ENCODE measurements around the gene KANSL1. TPM values are rescaled to one million over a fixed set of nuclear protein-coding genes. Genes with fewer than 3 reads are reported as not detected.
A peak's percentile ranks its signal among the peaks of the same experiment; 100 is the strongest.

Gene KANSL1
- total RNA-seq, 2 experiments from 2014 or later = 99.5 to 105 TPM

DNA sequence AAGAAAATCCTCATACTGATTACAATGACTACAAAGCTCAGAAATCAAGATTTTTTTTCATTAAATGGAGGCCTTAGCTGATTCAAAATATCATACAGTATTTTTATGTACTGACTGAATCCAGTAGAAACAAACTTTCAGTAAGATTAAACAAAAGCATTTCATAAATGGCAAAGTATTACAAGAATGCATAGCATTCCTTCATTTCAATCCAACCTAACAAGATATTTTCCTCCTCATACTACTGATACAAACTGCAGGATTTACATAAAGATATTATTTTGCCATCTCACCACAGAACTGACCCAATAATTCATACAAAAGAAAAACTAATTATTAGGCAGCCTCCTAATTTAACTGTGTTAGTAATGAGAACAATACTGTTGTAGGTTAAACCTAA is 6.2 kb upstream of the KANSL1 start:
- CTCF ChIA-PET = interaction anchor here (1.0 to 2.3 kb wide), 4 partner anchors 11 to 155 kb away, joined by 3 to 29 read pairs (median 5); no protein-coding TSS in a partner anchor
- H3K4me1 Mint-ChIP-seq = peaks cover 45% of the 10 kb centered on the region
- H3K9me3 Mint-ChIP-seq = no peaks in the 10 kb centered on the region
- POLR2A ChIA-PET = no interaction called here
- H3K27ac Mint-ChIP-seq = no peak overlapping the region
- peaks cover 12% of the 10 kb centered on the region for H3K36me3 Mint-ChIP-seq (ENCODE audit: low read depth)
- no peaks in the 10 kb centered on the region for H3K27me3 Mint-ChIP-seq
- no peak for DNase-seq
- no peak overlapping the region for H3K4me3 Mint-ChIP-seq

DNA sequence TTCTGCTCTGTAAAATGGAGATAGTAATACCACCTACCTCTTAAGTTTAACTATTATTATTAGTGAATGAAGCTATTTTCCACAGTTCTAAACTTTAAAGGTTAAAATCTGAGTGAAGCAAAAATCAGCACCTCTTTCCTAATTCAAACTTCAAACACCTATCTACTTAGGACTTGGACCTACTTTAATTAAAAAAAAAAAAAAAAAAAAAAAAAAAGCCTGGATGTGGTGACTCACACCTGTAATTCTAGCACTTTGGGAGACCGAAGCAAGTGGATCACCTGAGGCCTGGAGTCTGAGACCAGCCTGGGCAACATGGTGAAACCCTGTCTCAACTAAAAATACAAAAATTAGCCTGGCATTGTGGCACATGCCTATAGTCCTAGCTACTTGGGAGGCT is 5.0 kb upstream of the KANSL1 start:
- peaks cover 12% of the 10 kb centered on the region for H3K36me3 Mint-ChIP-seq (ENCODE audit: low read depth)
- POLR2A ChIA-PET = no interaction called here
- DNase-seq = no peak
- H3K27me3 Mint-ChIP-seq = no peaks in the 10 kb centered on the region
- peaks cover 47% of the 10 kb centered on the region for H3K4me1 Mint-ChIP-seq
- no peak overlapping the region for H3K27ac Mint-ChIP-seq
- H3K9me3 Mint-ChIP-seq = no peaks in the 10 kb centered on the region
- H3K4me3 Mint-ChIP-seq = no peak overlapping the region
- CTCF ChIA-PET = interaction anchor here (1.5 to 2.3 kb wide), 2 partner anchors 11 to 14 kb away, joined by 4 to 29 read pairs; no protein-coding TSS in a partner anchor

DNA sequence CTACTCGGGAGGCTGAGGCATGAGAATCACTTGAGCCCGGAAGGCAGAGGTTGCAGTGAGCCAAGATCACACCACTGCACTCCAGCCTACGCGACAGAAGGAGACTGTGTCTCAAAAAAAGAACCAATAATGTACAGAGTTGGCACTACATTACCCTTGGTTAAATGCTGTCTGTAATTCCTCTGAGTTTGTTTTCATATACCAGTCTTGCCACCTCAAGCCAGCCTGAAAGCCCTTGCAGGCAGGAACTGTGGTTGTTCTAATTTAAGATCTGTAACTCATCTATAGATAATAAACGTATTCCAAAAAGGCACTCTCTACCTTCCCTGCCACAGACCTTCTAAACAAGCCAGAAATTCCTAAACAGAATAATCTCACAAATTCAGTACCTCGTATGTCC is 4.3 kb upstream of the KANSL1 start:
- DNase-seq = no peak
- H3K36me3 Mint-ChIP-seq (ENCODE audit: low read depth) = peaks cover 13% of the 10 kb centered on the region
- CTCF ChIA-PET = no interaction called here
- H3K9me3 Mint-ChIP-seq = no peaks in the 10 kb centered on the region
- H3K4me3 Mint-ChIP-seq = no peak overlapping the region
- POLR2A ChIA-PET = no interaction called here
- H3K27me3 Mint-ChIP-seq = no peaks in the 10 kb centered on the region
- H3K27ac Mint-ChIP-seq = no peak overlapping the region
- H3K4me1 Mint-ChIP-seq = peaks cover 47% of the 10 kb centered on the region

DNA sequence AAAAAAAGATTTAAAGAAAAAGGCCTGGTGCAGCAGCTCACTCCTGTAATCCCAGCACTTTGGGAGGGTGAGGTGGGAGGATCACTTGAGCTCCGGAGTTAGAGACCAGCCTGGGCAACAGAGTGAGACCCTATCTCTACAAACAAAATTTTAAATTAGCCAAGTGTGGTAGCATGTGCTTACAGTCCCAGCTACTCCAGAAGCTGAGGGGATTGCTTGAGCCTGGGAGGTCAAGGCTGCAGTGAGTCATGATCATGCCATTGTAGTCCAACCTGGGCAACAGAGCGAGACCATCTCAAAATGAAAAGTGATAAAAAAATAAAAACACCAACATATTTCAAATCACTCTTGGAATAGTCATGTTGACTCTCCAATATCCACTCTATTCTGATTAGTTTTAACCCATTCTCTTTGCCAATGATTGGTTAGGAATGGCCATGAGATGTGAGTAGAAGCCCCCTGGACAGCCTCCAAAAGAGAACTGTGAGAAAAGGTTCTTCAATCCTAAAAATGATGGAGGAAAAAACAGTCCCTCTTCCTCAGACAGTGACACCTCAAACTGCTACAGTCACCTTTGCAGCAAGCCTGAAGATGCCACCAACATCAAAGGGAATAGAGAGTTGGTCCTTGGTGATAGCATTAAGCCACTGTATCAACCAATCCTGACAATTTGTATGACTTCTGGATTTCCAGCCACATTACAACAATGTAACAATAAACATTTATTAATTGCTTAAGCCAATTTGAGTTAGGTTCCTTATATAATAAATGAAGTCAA is 2.9 kb upstream of the KANSL1 start:
- H3K27ac Mint-ChIP-seq = peak overlapping the region; percentile 99
- H3K36me3 Mint-ChIP-seq (ENCODE audit: low read depth) = peaks cover 22% of the 10 kb centered on the region
- ChIA-PET POLR2A (interaction anchor here (0.6 kb wide), 1 partner anchor 17 kb away, joined by 3 read pairs; no protein-coding TSS in a partner anchor), CTCF (interaction anchor here (1.0 to 1.4 kb wide), 3 partner anchors 17 to 177 kb away, joined by 3 to 13 read pairs (median 4); no protein-coding TSS in a partner anchor)
- no peak for DNase-seq
- H3K4me1 Mint-ChIP-seq = peaks cover 47% of the 10 kb centered on the region
- no peak overlapping the region for H3K4me3 Mint-ChIP-seq
- no peaks in the 10 kb centered on the region for H3K9me3 Mint-ChIP-seq
- H3K27me3 Mint-ChIP-seq = no peaks in the 10 kb centered on the region

DNA sequence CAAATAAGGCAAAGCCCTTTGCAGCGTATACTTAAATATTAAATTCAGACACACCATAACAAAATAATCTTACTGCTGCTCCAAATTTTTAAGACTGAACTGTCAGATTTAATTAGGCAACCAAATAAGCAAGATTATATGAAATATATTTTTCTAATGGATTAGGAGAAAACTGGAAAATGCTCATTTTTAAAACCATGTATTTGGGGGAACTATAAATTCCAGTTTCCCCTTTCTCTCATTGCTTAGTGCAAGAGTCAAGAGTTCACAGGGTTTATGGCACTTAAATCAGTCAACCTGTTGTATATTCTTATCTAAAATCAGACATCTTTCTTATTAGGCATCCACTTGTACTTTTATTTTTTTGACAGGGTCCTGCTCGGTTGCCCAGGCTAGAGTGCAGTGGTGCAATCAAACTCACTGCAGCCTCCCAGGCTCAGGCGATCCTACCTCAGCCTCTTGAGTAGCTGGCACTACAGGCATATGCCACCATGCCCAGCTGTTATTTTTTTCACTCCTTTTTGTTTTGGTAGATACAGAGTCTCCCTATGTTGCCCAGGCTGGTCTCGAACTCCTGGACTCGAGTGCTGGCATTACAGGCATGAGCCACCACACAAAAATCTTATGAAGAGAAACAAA is 2.1 kb upstream of the KANSL1 start:
- POLR2A ChIA-PET = interaction anchor here (0.6 kb wide), 1 partner anchor 18 kb away, joined by 3 read pairs; no protein-coding TSS in a partner anchor
- no peak for DNase-seq
- peak overlapping the region; percentile 99 for H3K27ac Mint-ChIP-seq
- H3K27me3 Mint-ChIP-seq = no peaks in the 10 kb centered on the region
- peaks cover 50% of the 10 kb centered on the region for H3K4me1 Mint-ChIP-seq
- peaks cover 26% of the 10 kb centered on the region for H3K36me3 Mint-ChIP-seq (ENCODE audit: low read depth)
- H3K4me3 Mint-ChIP-seq = peak overlapping the region; percentile 91
- CTCF ChIA-PET = interaction anchor here (1.0 to 1.4 kb wide), 3 partner anchors 18 to 176 kb away, joined by 3 to 13 read pairs (median 4); no protein-coding TSS in a partner anchor
- no peaks in the 10 kb centered on the region for H3K9me3 Mint-ChIP-seq

DNA sequence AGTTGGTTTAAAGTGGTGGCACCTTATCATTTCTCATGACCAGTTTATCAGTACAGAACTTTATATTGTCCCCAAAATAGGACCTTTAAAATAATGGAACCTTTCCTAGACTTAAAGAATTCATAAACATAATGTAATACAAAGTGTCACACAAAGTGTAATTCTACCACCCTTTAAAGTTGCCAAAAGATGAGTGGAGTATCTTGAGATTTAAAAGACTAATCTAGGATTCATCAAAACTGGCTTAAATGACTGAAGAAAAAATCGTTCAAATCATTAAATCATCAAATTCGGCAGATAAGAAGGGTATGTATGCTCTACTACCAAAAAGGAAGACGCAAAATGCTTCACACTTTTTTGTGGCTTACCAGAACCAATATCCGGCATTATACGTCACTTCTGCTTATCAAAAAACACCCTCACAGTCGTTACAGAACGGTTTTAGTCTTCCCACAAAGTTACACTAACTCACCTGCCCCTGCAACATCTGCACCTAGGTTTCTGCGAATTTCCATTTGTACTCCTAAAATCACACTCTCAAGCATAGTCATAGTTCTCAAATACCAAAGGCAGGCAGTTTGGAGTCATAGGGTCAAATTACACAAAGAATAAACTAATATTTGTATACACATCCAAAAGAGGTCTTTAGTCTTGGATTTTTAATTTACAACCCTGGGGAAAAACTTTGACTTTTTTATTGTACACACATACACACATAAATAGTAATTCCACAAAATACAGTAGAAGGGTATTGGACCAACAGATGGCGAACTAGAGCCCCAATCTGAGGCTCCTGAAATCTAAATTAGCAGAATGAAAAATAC is 1.4 kb upstream of the KANSL1 start:
- Mint-ChIP-seq H3K27ac (peak overlapping the region; percentile 99), H3K36me3 (ENCODE audit: low read depth) (peaks cover 31% of the 10 kb centered on the region), H3K4me1 (peaks cover 56% of the 10 kb centered on the region), H3K9me3 (no peaks in the 10 kb centered on the region), H3K4me3 (peak overlapping the region; percentile 91), H3K27me3 (no peaks in the 10 kb centered on the region)
- POLR2A ChIA-PET = interaction anchor here (1.5 to 3.6 kb wide), 7 partner anchors 7 to 610 kb away, joined by 5 to 31 read pairs (median 17); no protein-coding TSS in a partner anchor
- CTCF ChIA-PET = interaction anchor here (0.8 to 3.6 kb wide), 8 partner anchors 9 to 37 kb away, joined by 3 to 41 read pairs (median 4); no protein-coding TSS in a partner anchor
- DNase-seq = peak; percentile 71

DNA sequence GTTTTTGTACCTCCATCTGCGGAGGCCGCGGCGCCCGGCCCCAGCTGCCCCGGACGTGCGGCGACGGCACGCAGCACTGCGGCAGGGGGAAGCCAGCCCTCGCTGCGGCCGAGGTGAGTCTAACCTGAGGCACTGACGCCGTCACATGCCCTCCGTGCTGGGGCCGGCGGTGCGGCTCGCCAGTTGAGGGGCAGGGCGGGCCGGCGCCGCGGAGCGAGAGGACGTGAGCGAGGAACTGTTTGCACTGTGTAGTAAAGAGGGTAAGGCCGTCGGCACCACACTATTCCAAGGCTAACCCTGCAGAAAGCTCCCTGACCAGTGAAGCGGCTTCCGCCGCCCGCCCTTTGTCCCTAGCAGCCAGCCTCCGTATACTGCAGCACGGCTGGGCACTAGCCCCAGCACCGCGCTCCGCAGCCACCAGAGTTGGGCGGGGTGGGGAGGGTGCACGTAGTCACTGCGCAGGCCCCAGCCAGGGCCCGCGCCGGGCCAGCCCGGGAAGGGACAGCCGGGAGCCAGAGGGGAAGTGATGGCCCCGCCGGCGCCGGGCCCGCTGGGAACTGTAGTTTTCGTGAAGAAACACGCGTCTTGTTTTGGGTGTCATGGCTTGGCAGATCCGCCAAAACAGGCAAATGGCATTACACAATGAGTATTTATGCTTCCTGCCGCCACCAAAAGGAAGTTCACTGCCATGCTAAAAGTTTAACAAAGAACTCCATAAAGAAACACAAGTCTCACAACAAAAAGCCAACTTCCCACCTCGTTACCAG is 580 bp upstream of the KANSL1 start:
- Mint-ChIP-seq H3K4me1 (peaks cover 61% of the 10 kb centered on the region), H3K9me3 (no peaks in the 10 kb centered on the region), H3K27me3 (no peaks in the 10 kb centered on the region), H3K4me3 (peak overlapping the region; percentile 91), H3K36me3 (ENCODE audit: low read depth) (peaks cover 37% of the 10 kb centered on the region), H3K27ac (peak overlapping the region; percentile 99)
- DNase-seq = peak; percentile 96
- ChIA-PET POLR2A (interaction anchor here (0.9 to 3.6 kb wide), 16 partner anchors 8 to 610 kb away, joined by 3 to 31 read pairs (median 8); no protein-coding TSS in a partner anchor), CTCF (interaction anchor here (0.8 to 3.6 kb wide), 10 partner anchors 10 to 740 kb away, joined by 3 to 41 read pairs (median 4); no protein-coding TSS in a partner anchor)

DNA sequence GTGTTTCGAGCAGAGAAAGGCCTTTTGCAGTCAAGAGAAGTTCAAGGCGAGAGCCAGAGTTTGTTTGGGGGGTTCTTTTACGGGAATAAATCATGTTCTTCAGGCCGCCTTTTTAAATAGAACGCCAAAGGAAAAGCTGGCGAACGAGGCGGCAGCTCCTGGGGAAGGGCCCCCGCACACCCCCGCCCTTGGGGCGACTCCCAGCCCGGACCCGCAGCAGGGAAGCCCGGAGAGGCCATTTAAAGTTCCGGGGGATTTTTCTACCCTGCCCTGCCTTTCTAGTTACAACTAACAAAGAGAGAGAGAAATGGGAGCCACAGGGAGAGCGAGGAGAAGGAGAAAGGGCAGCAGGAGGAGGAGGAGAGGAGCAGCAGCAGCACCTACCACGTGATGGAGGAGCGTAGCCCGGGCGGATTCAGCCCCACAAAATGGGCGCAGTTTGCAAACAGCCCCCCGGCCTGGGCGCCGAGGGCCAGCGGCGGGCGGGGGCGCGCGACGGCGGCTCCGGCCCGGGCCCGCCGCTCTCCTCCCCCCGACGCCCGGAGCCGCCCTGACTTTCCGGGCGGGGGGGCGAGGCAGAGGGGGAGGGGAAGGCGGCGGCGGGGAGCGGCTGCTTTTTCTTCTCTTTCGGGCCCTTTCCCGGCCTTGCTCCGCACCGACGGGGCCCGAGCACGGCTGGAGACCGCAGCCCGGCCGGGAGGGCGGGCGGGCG is 634 bp downstream of the KANSL1 start:
- Mint-ChIP-seq H3K4me3 (peak overlapping the region; percentile 91), H3K27me3 (no peaks in the 10 kb centered on the region), H3K4me1 (peaks cover 69% of the 10 kb centered on the region), H3K36me3 (ENCODE audit: low read depth) (peaks cover 43% of the 10 kb centered on the region), H3K27ac (peak overlapping the region; percentile 97), H3K9me3 (no peaks in the 10 kb centered on the region)
- DNase-seq = peak; percentile 68
- ChIA-PET POLR2A (interaction anchor here (0.6 to 3.6 kb wide), 24 partner anchors 8 to 608 kb away, joined by 3 to 31 read pairs (median 5); no protein-coding TSS in a partner anchor), CTCF (interaction anchor here (0.6 to 3.6 kb wide), 25 partner anchors 9 to 741 kb away, joined by 3 to 41 read pairs (median 4); no protein-coding TSS in a partner anchor)

DNA sequence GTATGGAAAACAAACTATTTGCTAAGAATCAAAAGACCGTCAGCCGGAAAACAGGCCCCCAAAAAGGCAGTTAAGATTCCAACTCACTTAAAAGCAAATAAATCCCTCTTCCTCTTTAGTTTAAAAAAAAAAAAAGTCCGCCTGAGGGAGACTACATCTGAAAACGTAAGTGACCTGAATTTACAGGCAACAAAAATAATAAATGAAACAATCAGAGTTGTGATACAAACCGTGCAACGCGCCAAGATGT is 1.1 kb downstream of the KANSL1 start:
- H3K36me3 Mint-ChIP-seq (ENCODE audit: low read depth) = peaks cover 39% of the 10 kb centered on the region
- POLR2A ChIA-PET = interaction anchor here (0.7 to 3.6 kb wide), 10 partner anchors 10 to 148 kb away, joined by 3 to 31 read pairs (median 6); no protein-coding TSS in a partner anchor
- H3K27me3 Mint-ChIP-seq = no peaks in the 10 kb centered on the region

DNA sequence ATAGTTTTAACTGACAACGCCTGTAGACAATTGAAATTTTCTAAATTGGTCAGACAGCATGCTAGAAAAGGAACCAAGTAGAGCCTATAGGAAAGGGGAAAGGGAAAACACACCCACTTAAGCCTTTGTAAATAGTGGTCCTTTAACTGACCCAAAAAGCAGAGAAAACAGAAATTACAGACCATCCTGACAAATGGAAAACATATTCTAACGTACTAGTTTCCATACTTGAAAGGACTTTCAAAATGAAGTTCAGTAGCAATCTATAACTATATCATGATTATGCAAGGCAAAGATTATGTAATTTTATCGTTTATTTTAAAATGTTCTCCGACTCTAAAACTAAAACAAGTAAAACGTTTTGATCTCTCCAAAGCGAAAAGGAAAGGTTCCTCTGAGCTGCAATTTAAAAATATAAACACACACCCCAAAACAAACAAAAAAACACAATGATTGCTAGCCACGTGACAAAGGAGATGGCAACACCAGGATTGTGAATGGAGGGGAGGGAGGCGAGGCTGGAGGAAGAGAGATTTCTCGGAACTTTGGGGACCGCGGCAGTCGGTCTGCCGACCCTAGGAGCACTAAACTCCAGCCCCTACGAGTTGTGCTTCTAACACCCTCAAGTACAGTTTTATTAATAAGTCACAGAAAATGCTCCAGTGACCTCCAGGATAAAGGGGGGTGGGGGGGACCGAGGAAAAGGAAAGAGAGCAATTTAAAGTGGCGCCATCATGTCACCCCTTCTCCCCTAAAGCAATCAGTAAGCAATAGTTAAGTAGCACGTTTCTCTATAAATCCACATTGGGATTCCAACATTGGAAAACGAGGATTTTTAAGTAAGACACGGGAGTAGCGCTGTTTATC is 1.7 kb downstream of the KANSL1 start:
- POLR2A ChIA-PET = interaction anchor here (0.7 to 3.6 kb wide), 10 partner anchors 9 to 147 kb away, joined by 3 to 31 read pairs (median 4); no protein-coding TSS in a partner anchor

More for the DNA sequence above, 1.1 kb downstream of the KANSL1 start:
- no peak for DNase-seq
- CTCF ChIA-PET = interaction anchor here (1.1 to 3.6 kb wide), 3 partner anchors 13 to 40 kb away, joined by 5 to 41 read pairs (median 11); no protein-coding TSS in a partner anchor
- Mint-ChIP-seq H3K4me3 (peak overlapping the region; percentile 91), H3K9me3 (no peaks in the 10 kb centered on the region), H3K27ac (peak overlapping the region; percentile 97), H3K4me1 (peaks cover 69% of the 10 kb centered on the region)

More for the DNA sequence above, 1.7 kb downstream of the KANSL1 start:
- H3K27me3 Mint-ChIP-seq = no peaks in the 10 kb centered on the region
- peak overlapping the region; percentile 97 for H3K27ac Mint-ChIP-seq
- H3K9me3 Mint-ChIP-seq = no peaks in the 10 kb centered on the region
- H3K4me1 Mint-ChIP-seq = peaks cover 69% of the 10 kb centered on the region
- CTCF ChIA-PET = interaction anchor here (3.6 kb wide), 1 partner anchor 12 kb away, joined by 41 read pairs; no protein-coding TSS in a partner anchor
- DNase-seq = peak; percentile 38
- peaks cover 37% of the 10 kb centered on the region for H3K36me3 Mint-ChIP-seq (ENCODE audit: low read depth)
- H3K4me3 Mint-ChIP-seq = peak overlapping the region; percentile 91
